Panc1 (cell line): Measurements from ENCODE around the gene REN. TPM values are rescaled to one million over a fixed set of nuclear protein-coding genes. Genes with fewer than 3 reads are reported as not detected.

Experiments
- ATAC-seq: fragments of 200-7000 bp; cut with Tn5 transposase; 2 replicates; pipeline ENCODE4 v1.9.1; 2020; ENCODE audit warnings: mild to moderate bottlenecking, moderate library complexity
- BruUV-seq: library from RNA; stranded (reverse); fragments of 400-500 nt; replicated peaks from 2 replicates; lab custom pipeline; 2021; lab: Mats Ljungman, UMichigan
- CTCF ChIA-PET: fragments of 300-600 bp; sonication (Branson Sonifier 250); formaldehyde crosslinking; loops from one replicate; lab custom pipeline; 2022; ENCODE audit warnings: antibody characterized with exemption; lab: Charles Lee
- POLR2A ChIA-PET: fragments of 300-600 bp; sonication (Branson Sonifier 250); formaldehyde crosslinking; loops from one replicate; lab custom pipeline; 2022; ENCODE audit warnings: antibody characterized with exemption; lab: Charles Lee
- DNase-seq: peaks from one replicate; pipeline ENCODE4 v3.0.0-alpha.2; 2010; ENCODE audit warnings: low read depth, low spot score
- H3K27ac ChIP-seq: 2 replicates; pipeline ENCODE4 v1.5.1; 2011; ENCODE audit warnings: mild to moderate bottlenecking, low read length, inconsistent platforms
- H3K27me3 ChIP-seq: fragments of 200-500 bp; sonication (Bioruptor generic); 2 replicates; pipeline ENCODE4 v1.6.0; 2014; ENCODE audit warnings: low read length, inconsistent platforms; ENCODE audit not compliant: control insufficient read depth, insufficient read depth
- H3K36me3 ChIP-seq: fragments of 200-500 bp; sonication (Bioruptor generic); 2 replicates; pipeline ENCODE4 v1.5.1; 2014; ENCODE audit warnings: inconsistent platforms, mild to moderate bottlenecking, low read length, moderate library complexity; ENCODE audit not compliant: control insufficient read depth, insufficient read depth
- H3K4me1 ChIP-seq: 2 replicates; pipeline ENCODE4 v1.5.1; 2011; ENCODE audit warnings: inconsistent platforms, mild to moderate bottlenecking, low read length, moderate library complexity; ENCODE audit not compliant: control insufficient read depth, insufficient read depth
- H3K4me3 ChIP-seq, 2 experiments: 2 replicates each; pipeline ENCODE4 v1.5.1; 2011 to 2012; ENCODE audit warnings: low read depth in 2 of 2, low read length in 2 of 2, mild to moderate bottlenecking in 2 of 2, inconsistent platforms in 1 of 2, moderate library complexity in 1 of 2
- H3K9me3 ChIP-seq: fragments of 200-500 bp; sonication (Bioruptor generic); 2 replicates; pipeline ENCODE4 v1.5.1; 2014; ENCODE audit warnings: low read depth, mild to moderate bottlenecking, inconsistent platforms, low read length, moderate library complexity; ENCODE audit not compliant: control insufficient read depth, insufficient read depth
- POLR2AphosphoS5 ChIP-seq: IDR thresholded peaks from 2 replicates; pipeline ENCODE4 v1.6.1; 2012; ENCODE audit warnings: mild to moderate bottlenecking, low read depth, low read length, moderate library complexity
- SIN3A ChIP-seq: IDR thresholded peaks from 2 replicates; pipeline ENCODE4 v1.6.1; 2012; ENCODE audit warnings: low read depth, mild to moderate bottlenecking, low read length, moderate library complexity, borderline replicate concordance; ENCODE audit not compliant: insufficient read depth
- TCF7L2 ChIP-seq: IDR thresholded peaks from 2 replicates; pipeline ENCODE4 v1.6.1; 2011; ENCODE audit warnings: mild to moderate bottlenecking, low read depth, low read length, inconsistent platforms
- in situ Hi-C: cut with HindIII; loops from 2 replicates; pipeline ENCODE4 v1.10.0; 2016; ENCODE audit warnings: low sequenced_read_pairs, low pct_unique_long_range_greater_than_20kb
- intact Hi-C: fragments of 100-400 bp; cut with micrococcal nuclease; formaldehyde crosslinking; loops from one replicate; pipeline ENCODE4 v1.10.0; 2022; ENCODE audit not compliant: unreplicated experiment
- total RNA-seq: library from RNA; stranded (reverse); gene quantifications from one replicate; pipeline ENCODE4 v1.2.1, GENCODE V29; 2021; ENCODE audit not compliant: unreplicated experiment
- TF ChIP-seq, protein P1 (sequence below), 2 experiments: IDR thresholded peaks; 2 replicates each; pipeline ENCODE4 v1.6.1; 2011 to 2012; ENCODE audit warnings: low read depth in 2 of 2, control low read depth in 1 of 2, low read length in 1 of 2, mild to moderate bottlenecking in 1 of 2, moderate library complexity in 1 of 2; ENCODE audit not compliant: insufficient read depth in 1 of 2
- TF ChIP-seq, protein P2 (sequence below): fragments of 450-650 bp; IDR thresholded peaks from 2 replicates; pipeline ENCODE4 v1.5.1; 2017; ENCODE audit warnings: mild to moderate bottlenecking

REN gene
- total RNA-seq, 1 experiment from 2014 or later = not detected

DNA sequence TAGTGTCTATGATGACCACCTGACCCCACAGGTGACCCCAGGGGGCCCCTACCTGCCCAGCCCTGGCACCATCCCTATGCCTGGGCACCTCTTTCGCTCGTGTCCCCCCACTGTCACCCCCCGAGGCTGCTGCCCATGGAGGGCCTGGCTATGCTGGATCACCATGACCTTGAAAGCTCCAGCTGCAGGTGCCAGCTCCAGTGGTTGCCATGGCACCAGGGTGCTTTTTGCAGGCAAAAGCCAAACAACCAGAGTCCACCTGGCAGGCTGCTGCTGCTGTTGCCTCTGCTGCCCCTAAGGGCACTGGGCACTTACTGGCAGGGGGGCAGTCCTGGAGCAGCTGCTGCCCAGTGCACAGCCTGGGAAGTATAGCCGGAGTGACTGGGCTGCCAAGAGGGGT lies 36.0 kb downstream of the REN start:
- TF ChIP-seq, protein P1, sequence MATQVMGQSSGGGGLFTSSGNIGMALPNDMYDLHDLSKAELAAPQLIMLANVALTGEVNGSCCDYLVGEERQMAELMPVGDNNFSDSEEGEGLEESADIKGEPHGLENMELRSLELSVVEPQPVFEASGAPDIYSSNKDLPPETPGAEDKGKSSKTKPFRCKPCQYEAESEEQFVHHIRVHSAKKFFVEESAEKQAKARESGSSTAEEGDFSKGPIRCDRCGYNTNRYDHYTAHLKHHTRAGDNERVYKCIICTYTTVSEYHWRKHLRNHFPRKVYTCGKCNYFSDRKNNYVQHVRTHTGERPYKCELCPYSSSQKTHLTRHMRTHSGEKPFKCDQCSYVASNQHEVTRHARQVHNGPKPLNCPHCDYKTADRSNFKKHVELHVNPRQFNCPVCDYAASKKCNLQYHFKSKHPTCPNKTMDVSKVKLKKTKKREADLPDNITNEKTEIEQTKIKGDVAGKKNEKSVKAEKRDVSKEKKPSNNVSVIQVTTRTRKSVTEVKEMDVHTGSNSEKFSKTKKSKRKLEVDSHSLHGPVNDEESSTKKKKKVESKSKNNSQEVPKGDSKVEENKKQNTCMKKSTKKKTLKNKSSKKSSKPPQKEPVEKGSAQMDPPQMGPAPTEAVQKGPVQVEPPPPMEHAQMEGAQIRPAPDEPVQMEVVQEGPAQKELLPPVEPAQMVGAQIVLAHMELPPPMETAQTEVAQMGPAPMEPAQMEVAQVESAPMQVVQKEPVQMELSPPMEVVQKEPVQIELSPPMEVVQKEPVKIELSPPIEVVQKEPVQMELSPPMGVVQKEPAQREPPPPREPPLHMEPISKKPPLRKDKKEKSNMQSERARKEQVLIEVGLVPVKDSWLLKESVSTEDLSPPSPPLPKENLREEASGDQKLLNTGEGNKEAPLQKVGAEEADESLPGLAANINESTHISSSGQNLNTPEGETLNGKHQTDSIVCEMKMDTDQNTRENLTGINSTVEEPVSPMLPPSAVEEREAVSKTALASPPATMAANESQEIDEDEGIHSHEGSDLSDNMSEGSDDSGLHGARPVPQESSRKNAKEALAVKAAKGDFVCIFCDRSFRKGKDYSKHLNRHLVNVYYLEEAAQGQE (IDR thresholded peaks at IDR 0.05; ENCODE audit: insufficient read depth in 1 of 2, low read depth in 2 of 2, low read length in 1 of 2) = no peak
- TF ChIP-seq SIN3A (no peak), POLR2AphosphoS5 (no peak)
- TF ChIP-seq, protein P2, sequence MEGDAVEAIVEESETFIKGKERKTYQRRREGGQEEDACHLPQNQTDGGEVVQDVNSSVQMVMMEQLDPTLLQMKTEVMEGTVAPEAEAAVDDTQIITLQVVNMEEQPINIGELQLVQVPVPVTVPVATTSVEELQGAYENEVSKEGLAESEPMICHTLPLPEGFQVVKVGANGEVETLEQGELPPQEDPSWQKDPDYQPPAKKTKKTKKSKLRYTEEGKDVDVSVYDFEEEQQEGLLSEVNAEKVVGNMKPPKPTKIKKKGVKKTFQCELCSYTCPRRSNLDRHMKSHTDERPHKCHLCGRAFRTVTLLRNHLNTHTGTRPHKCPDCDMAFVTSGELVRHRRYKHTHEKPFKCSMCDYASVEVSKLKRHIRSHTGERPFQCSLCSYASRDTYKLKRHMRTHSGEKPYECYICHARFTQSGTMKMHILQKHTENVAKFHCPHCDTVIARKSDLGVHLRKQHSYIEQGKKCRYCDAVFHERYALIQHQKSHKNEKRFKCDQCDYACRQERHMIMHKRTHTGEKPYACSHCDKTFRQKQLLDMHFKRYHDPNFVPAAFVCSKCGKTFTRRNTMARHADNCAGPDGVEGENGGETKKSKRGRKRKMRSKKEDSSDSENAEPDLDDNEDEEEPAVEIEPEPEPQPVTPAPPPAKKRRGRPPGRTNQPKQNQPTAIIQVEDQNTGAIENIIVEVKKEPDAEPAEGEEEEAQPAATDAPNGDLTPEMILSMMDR = no peak
- no peak for ATAC-seq
- Histone ChIP-seq H3K27me3 (no peaks in the 10 kb centered on the region), H3K36me3 (no peaks in the 10 kb centered on the region), H3K27ac (no peak overlapping the region), H3K4me1 (peaks cover 29% of the 10 kb centered on the region), H3K4me3 (no peak overlapping the region), H3K9me3 (no peaks in the 10 kb centered on the region)
- intact Hi-C loops (no loop called here), in situ Hi-C loops (loop anchor here (25.0 kb wide), 1 partner anchor 268 kb away; the partner anchor contains the start of gene SNRPE)
- DNase-seq = no peak
- POLR2A ChIA-PET = interaction anchor here (0.6 kb wide), 1 partner anchor 178 kb away, joined by 4 read pairs; no protein-coding TSS in a partner anchor
- CTCF ChIA-PET = interaction anchor here (0.5 to 1.1 kb wide), 4 partner anchors 10 to 258 kb away, joined by 3 to 9 read pairs (median 4); no protein-coding TSS in a partner anchor
- BruUV-seq = no TSS peak

GRCh38 chr1:204128964-204129896 lies 36.9 kb downstream of the REN start:
- no peak for TF ChIP-seq SIN3A
- TF ChIP-seq, protein P1 (IDR thresholded peaks at IDR 0.05; ENCODE audit: insufficient read depth in 1 of 2, low read depth in 2 of 2, low read length in 1 of 2) = no peak
- TF ChIP-seq POLR2AphosphoS5 = peak; percentile 40; the same call in 1 of the 2 replicates
- no peak for TF ChIP-seq TCF7L2
- TF ChIP-seq, protein P2 = peak; percentile 96
- ChIA-PET CTCF (interaction anchor here (0.6 to 2.8 kb wide), 12 partner anchors 11 to 277 kb away, joined by 3 to 30 read pairs (median 3); partner anchors contain the start of gene SOX13), POLR2A (no interaction called here)
- Histone ChIP-seq H3K27ac (peak overlapping the region; percentile 61), H3K9me3 (no peaks in the 10 kb centered on the region), H3K27me3 (no peaks in the 10 kb centered on the region), H3K36me3 (peaks cover 3% of the 10 kb centered on the region), H3K4me1 (peaks cover 29% of the 10 kb centered on the region), H3K4me3 (peak overlapping the region in 1 of 2 experiments; percentile 30; a peak in 1 of 4 replicates)
- peak; percentile 85 for ATAC-seq
- no peak for DNase-seq
- in situ Hi-C loops (loop anchor here (25.0 kb wide), 1 partner anchor 267 kb away; the partner anchor contains the start of gene SNRPE), intact Hi-C loops (no loop called here)
- BruUV-seq = no TSS peak
